Astrocyte of the spinal cord (primary cell): ENCODE data around the gene ALS2CL.

ENCODE experiments used
- DNase-seq: peaks from one replicate; pipeline ENCODE4 v3.0.0; 2011; ENCODE audit warnings: low read depth, low spot score
- H3K4me3 ChIP-seq: 2 replicates; pipeline ENCODE4 v1.5.1; 2011; ENCODE audit warnings: low read depth, mild to moderate bottlenecking, low read length, moderate library complexity
- CTCF ChIP-seq: IDR thresholded peaks from 2 replicates; pipeline ENCODE4 v1.5.1; 2012; ENCODE audit warnings: low read depth, mild to moderate bottlenecking, low read length, inconsistent platforms
- in situ Hi-C: cut with HindIII; loops from 2 replicates; pipeline ENCODE4 v1.10.0; 2017; ENCODE audit warnings: low sequenced_read_pairs

ALS2CL gene

DNA sequence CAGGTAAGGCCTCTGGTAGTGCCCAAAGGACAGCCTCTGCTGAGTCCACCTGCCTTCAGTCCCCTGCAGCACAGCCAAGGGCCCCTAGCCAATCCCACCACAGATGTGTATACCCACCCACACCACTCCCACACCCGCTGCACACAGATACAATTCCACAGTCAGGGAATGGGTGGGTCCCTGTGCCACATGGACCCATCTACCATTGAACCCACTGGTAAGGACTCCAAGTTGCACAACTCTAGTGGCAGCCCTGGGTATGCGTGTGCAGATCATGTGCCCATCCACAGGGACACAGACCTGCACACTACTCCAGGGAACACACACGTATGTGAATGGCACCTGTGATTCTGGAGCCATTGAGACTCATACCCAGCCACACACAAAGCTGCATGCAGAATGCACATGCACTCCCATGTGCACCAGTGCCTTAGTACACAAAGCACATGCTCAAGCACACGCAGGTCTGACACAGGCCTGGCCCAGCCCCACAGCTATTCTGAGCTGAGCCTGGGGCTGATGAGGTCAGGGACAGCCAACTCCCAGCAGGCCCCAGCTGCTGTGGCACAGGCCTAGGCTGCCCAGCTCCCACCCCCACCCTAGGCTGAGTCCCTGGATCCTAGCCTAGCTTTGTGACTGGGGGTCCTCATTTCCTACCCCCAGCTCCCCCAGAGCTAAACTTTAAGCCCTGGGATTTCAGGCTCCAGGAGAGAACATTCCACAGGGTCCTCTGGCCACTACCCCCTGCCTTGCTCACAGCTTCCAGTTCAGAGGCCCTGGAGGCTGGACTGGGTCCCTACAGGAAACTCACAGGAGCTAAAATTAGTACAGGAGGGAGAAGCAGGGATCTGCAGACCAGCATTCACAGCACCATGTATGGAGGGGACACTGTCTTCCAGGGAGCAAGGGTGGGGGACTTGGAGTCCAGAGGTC lies 2.7 kb upstream of the ALS2CL start:
- TF ChIP-seq CTCF: no peak
- H3K4me3 ChIP-seq: no peak overlapping the region
- no peak for DNase-seq
- in situ Hi-C loops: no loop called here

GRCh38 chr3:46695177-46695961 lies 1.9 kb upstream of the ALS2CL start:
- DNase-seq: no peak
- in situ Hi-C loops: no loop called here
- peak; percentile 32 for TF ChIP-seq CTCF
- no peak overlapping the region for H3K4me3 ChIP-seq

DNA sequence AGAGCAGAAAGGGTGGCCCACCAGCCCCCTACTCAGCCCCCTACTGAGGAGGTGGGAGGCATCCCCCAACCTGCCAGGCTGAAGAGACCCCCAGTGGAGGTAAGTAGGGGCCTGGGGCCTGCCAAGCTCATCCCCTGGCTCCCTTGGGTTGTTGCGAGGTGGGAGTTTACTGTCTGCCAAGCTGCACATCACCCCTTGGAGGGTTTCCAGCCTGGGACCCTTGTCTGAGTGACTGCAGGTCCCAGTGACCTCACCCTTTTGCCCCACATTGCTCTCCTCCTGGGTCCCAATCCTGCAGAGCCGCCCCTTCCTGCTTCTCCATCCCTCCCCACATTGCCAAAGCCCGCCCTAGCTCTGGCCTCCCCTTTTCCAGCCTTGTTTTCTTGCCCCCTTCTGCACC lies 1.0 kb upstream of the ALS2CL start:
- TF ChIP-seq CTCF: no peak
- DNase-seq: no peak
- in situ Hi-C loops: no loop called here
- no peak overlapping the region for H3K4me3 ChIP-seq

DNA sequence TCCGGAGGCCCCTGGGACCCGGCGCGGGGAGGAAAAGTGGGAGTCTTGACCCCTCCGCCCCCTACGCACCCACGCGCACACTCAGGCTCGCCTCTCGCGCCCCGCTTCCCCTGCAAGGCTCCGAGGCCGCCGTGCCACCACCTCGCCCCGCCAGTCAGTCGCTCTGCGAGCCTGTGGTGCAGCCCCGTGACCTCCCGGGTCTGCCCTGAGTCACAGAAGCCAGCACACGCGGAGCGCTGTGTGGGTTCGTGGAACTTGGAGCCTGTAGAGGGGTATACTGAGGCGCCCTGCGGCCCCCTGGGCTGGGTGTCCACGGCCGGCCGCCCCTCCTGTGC lies 380 bp upstream of the ALS2CL start:
- in situ Hi-C loops: no loop called here

GRCh38 chr3:46692566-46692990 lies 901 bp downstream of the ALS2CL start:
- no peak for TF ChIP-seq CTCF
- no peak overlapping the region for H3K4me3 ChIP-seq
- DNase-seq: no peak
- in situ Hi-C loops: no loop called here

More for the DNA sequence above, 380 bp upstream of the ALS2CL start:
- no peak for DNase-seq
- peak overlapping the region; percentile 13 for H3K4me3 ChIP-seq
- TF ChIP-seq CTCF: no peak

- TF ChIP-seq CTCF: no peak
- no peak overlapping the region for H3K4me3 ChIP-seq
- in situ Hi-C loops: no loop called here
- DNase-seq: no peak
Observed at GRCh38 chr3:46690798-46691197, 2.7 kb downstream of the ALS2CL start.
